ENCODE data around the gene PFDN6.

PFDN6 gene

GRCh38 chr6:33292996-33293682 is 3.7 kb downstream of the PFDN6 start:
- DNase-seq (ENCODE audit: low read depth, low spot score): no peak

GRCh38 chr6:33294086-33294823 is 4.9 kb downstream of the PFDN6 start:
- DNase-seq (ENCODE audit: low read depth, low spot score): no peak

More at GRCh38 chr6:33292996-33293682, 3.7 kb downstream of the PFDN6 start:
- H3K27ac ChIP-seq: no peak overlapping the region

DNA sequence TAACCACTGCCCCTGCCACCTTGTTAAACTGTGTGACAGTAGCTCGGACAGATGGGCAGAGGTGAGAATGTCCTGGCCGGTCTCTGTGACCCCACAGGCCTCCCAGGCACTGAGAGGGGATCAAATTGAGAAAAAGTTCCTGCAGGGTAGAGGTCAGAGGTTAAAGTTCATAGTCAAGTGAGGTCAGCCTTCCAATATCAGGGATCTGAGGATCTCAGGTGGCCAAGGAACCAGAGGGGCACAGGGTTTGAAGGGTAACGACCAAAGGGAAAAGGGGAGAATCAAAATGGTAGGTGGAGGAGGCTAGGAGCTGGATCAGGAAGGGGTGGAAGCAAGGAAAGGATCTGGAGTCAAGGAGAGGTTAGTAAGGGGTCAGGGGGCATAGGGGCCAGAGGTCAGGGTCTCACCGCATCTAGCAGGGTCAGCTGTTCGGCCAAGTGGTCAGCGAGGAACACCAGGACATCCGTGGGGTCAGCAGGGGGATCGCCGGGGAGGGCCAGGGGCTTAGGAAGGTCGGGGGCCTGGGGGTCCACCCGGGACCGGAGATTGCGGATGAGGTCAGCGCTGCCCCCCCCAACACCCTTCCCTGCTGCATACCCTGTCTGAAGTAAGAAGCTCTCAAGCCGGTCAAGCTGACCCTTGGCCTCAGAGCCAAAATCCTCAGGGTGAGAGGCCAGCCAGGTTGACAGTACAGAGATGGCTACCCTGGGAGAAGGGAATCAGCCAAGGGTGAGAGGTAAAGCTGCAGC is 6.4 kb downstream of the PFDN6 start:
- no peak overlapping the region for H3K27ac ChIP-seq
- DNase-seq (ENCODE audit: low read depth, low spot score): no peak

More at GRCh38 chr6:33294086-33294823, 4.9 kb downstream of the PFDN6 start:
- no peak overlapping the region for H3K27ac ChIP-seq

DNA sequence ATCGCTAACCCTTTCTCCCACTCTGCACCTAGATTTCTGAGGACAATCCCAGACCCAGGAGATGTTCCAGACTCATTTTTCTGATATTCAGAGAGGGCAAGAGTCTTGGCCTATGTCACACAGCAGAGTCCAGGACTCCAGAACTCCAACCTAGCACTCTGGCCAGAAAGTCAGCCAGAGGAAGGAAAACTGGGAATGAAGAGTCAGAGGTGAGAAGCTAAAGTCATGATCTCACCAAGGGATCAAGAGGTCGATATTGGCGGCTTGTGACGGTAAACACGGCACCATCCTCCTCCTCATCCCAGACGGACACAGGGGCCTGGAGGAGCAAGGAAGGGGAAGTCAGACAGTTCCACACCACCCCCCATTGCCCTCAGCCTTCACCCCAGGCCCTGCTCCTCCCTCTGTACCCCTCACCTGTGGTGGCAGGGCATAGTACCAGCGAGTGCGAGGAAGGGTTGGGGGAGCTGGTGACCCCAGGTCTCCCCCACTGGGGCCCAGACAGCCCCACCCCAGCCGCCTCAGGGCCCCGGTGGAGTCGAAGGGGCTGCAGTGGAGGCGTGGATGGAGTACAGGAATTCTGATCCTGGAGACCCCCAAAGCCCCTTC is 7.5 kb downstream of the PFDN6 start:
- H3K27ac ChIP-seq: peak overlapping the region; percentile 96
- no peak for DNase-seq (ENCODE audit: low read depth, low spot score)

DNA sequence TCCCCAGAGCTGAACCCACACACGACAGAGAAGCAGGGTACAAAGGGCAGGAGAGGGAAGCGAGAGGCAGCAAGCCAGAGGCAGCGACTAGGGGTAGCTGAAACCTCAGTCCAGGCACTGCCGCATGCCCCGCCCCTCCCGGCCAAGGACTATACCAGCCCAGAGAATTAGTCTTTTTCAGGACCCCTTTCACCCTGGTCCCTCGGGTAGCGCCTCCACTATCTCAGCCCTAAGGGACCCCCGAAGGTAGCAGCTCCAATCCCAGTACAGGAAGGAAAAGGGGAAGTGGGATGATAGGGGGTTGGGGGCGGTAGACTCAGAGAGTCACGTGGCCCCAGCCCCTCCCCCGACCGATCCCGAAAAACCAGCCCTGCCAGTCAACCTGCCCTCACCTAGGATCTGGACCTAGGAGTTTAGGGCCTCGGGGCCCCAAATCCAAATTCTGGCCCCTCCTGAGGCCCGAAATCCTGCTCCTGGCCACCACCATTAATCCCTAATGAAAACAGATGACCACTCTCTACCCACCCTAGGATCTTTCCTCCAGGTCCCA is 8.1 kb downstream of the PFDN6 start:
- DNase-seq (ENCODE audit: low read depth, low spot score): no peak
- peak overlapping the region; percentile 96 for H3K27ac ChIP-seq

GRCh38 chr6:33297956-33298772 is 8.8 kb downstream of the PFDN6 start:
- peak; percentile 76 for DNase-seq (ENCODE audit: low read depth, low spot score)
- H3K27ac ChIP-seq: peak overlapping the region; percentile 96

GRCh38 chr6:33298773-33299236 is 9.4 kb downstream of the PFDN6 start, which contains the start of gene RGL2:
Gene RGL2 (minus strand): TSS chr6:33298942. CDS start chr6:33298610, 332 bp downstream.
- peak within 1 kb of the TSS; percentile 96 for H3K27ac ChIP-seq
- no peak for DNase-seq (ENCODE audit: low read depth, low spot score)

GRCh38 chr6:33299237-33299944 is 10.0 kb downstream of the PFDN6 start:
- H3K27ac ChIP-seq: peak overlapping the region; percentile 96
- no peak for DNase-seq (ENCODE audit: low read depth, low spot score)

DNA sequence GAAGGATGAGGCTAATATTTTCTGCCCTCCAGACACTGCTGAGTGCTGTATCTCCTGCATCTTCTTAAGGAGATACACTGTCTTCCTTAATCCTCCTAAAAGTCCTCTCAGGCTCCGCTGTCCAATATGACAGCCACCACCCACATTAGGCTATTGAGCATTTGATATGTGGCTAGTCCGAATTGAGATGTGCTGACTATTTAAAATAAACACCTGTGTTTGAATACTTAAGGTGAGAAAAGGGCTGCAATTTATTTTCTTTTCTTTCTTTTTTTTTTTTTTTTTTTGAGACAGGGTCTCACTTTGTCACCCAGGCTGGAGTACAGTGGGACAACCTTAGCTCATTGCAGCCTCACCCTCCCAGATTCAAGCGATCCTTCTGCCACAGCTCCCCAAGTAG is 12.5 kb downstream of the PFDN6 start:
- H3K27ac ChIP-seq: no peak overlapping the region
- no peak for DNase-seq (ENCODE audit: low read depth, low spot score)

DNA sequence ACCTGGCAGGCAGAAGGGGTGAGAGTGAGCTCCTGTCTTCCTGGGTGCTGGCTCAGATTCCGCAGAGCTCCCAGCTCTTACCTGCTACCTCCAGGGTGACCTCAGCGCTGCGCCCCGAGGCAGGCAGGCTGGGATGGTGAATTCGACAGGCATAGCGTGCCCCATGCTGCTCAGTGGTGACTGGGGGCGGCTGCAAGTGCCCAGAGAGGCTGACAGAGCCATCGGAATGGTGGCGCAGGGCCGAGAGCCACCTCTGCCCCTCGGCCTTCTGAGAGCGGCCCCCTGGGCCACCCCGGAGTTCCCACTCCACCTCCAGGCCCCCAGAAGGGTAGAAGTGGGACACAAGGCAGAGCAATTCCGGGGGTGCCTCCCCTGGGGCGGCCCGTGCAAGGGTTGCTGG is 14.8 kb downstream of the PFDN6 start:
- no peak for DNase-seq (ENCODE audit: low read depth, low spot score)
- no peak overlapping the region for H3K27ac ChIP-seq

GRCh38 chr6:33305052-33305451 is 15.7 kb downstream of the PFDN6 start:
- no peak overlapping the region for H3K27ac ChIP-seq
- no peak for DNase-seq (ENCODE audit: low read depth, low spot score)

- no peak overlapping the region for H3K27ac ChIP-seq
- DNase-seq (ENCODE audit: low read depth, low spot score): no peak
Measured at GRCh38 chr6:33306356-33306755, 17.0 kb downstream of the PFDN6 start.

GRCh38 chr6:33312361-33313104 is 23.1 kb downstream of the PFDN6 start:
- H3K27ac ChIP-seq: peak overlapping the region; percentile 89
- DNase-seq (ENCODE audit: low read depth, low spot score): no peak

DNA sequence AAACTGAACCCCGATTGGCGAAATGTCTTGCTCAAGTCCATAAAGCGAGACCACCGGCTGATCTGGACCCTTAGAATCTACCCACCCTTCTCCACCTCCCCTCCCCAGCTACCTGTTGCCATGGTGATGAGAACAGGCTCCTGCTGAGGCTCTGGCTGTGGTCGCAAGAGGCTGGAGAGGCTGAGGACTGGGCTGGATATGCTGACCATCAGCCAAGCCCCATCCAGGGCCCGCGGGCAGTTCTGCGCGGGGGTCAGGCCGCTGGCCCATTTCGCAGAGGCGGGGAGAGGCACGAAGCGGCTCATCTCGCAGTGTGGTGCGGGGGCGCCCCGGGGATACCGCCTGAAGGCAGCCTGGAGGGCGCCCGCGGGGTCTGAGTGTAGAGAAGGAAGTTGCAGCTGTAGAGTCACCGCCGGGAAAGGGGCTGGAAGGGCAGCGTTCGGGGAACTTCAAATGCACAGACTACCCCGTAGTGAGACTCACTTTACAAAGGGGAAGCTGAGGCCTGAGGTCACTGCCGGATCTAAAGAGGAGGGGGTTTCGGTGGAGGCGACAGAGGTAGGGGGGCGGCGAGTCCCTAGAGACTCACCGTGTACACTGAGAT is 23.8 kb downstream of the PFDN6 start:
- H3K27ac ChIP-seq: peak overlapping the region; percentile 89
- DNase-seq (ENCODE audit: low read depth, low spot score): no peak

GRCh38 chr6:33313709-33314514 is 24.5 kb downstream of the PFDN6 start, which contains the start of gene TAPBP:
Gene TAPBP (minus strand): TSS chr6:33314078. CDS start chr6:33314041, 37 bp downstream.
- H3K27ac ChIP-seq: peak within 1 kb of the TSS; percentile 89
- DNase-seq (ENCODE audit: low read depth, low spot score): no peak

- H3K27ac ChIP-seq: peak overlapping the region; percentile 89
- no peak for DNase-seq (ENCODE audit: low read depth, low spot score)
Measured at GRCh38 chr6:33314515-33314942, 25.1 kb downstream of the PFDN6 start.

Measured in epithelial cell of prostate (primary cell).